ENCODE data around the gene PARP4. TPM values are rescaled to one million over a fixed set of nuclear protein-coding genes. Genes with fewer than 3 reads are reported as not detected.

The PARP4 gene
- polyA plus RNA-seq, 1 donor from 2014 or later, result 0.76 TPM

- Histone ChIP-seq H3K9me3 (ENCODE audit: low read length) (no peaks in the 10 kb centered on the region), H3F3A (ENCODE audit: insufficient read depth, low read length, poor library complexity, severe bottlenecking) (no peaks in the 10 kb centered on the region), H3K9me2 (ENCODE audit: insufficient read depth, low read length) (no peaks in the 10 kb centered on the region), H3K27ac (ENCODE audit: low read length) (no peak overlapping the region), H4K20me1 (ENCODE audit: insufficient read depth) (no peaks in the 10 kb centered on the region), H3K79me2 (replicated peaks; ENCODE audit: insufficient read depth, low read length) (no peaks in the 10 kb centered on the region), H3K36me3 (ENCODE audit: insufficient read depth, low read length) (no peaks in the 10 kb centered on the region), H3K4me2 (ENCODE audit: low read length) (no peak overlapping the region), H3K4me3 (ENCODE audit: low read length) (no peak overlapping the region), H2AFZ (ENCODE audit: low read depth, low read length) (no peak overlapping the region), H3K9ac (ENCODE audit: low read length) (no peak overlapping the region), H3K27me3 (ENCODE audit: insufficient read depth, low read depth, low read length) (peaks cover 16% of the 10 kb centered on the region)
- no peak for TF ChIP-seq MXI1 (conservative IDR thresholded peaks at IDR 0.05; ENCODE audit: poor library complexity, severe bottlenecking)
- no peak for TF ChIP-seq RAD21 (conservative IDR thresholded peaks at IDR 0.05)
- TF ChIP-seq SMC3 (conservative IDR thresholded peaks at IDR 0.05; ENCODE audit: poor library complexity), result no peak
- TF ChIP-seq REST (IDR thresholded peaks at IDR 0.05; ENCODE audit: borderline replicate concordance), result no peak
Measured at GRCh38 chr13:24516919-24517318, 4.3 kb upstream of the PARP4 start.

- H2AFZ ChIP-seq (ENCODE audit: low read depth, low read length), result peak overlapping the region; percentile 61
- no peaks in the 10 kb centered on the region for H3K9me3 ChIP-seq (ENCODE audit: low read length)
- peak overlapping the region; percentile 45 for H3K9ac ChIP-seq (ENCODE audit: low read length)
- H3K4me3 ChIP-seq (ENCODE audit: low read length), result peak overlapping the region; percentile 77
- H3K27me3 ChIP-seq (ENCODE audit: insufficient read depth, low read depth, low read length), result peaks cover 21% of the 10 kb centered on the region
- no peaks in the 10 kb centered on the region for H3K9me2 ChIP-seq (ENCODE audit: insufficient read depth, low read length)
- no peaks in the 10 kb centered on the region for H3K79me2 ChIP-seq (replicated peaks; ENCODE audit: insufficient read depth, low read length)
- H3F3A ChIP-seq (ENCODE audit: insufficient read depth, low read length, poor library complexity, severe bottlenecking), result no peaks in the 10 kb centered on the region
- no peaks in the 10 kb centered on the region for H3K36me3 ChIP-seq (ENCODE audit: insufficient read depth, low read length)
- H3K4me2 ChIP-seq (ENCODE audit: low read length), result peak overlapping the region; percentile 4
- no peaks in the 10 kb centered on the region for H4K20me1 ChIP-seq (ENCODE audit: insufficient read depth)
- no peak overlapping the region for H3K27ac ChIP-seq (ENCODE audit: low read length)
- TF ChIP-seq POLR2AphosphoS5 (IDR thresholded peaks at IDR 0.05), result no peak
- no peak for TF ChIP-seq CTCF (IDR thresholded peaks at IDR 0.05; ENCODE audit: poor library complexity, severe bottlenecking)
- TF ChIP-seq EP300 (conservative IDR thresholded peaks at IDR 0.05; ENCODE audit: poor library complexity, severe bottlenecking), result no peak
- no peak for TF ChIP-seq RAD21 (conservative IDR thresholded peaks at IDR 0.05)
- no peak for TF ChIP-seq REST (IDR thresholded peaks at IDR 0.05; ENCODE audit: borderline replicate concordance)
- TF ChIP-seq SMC3 (conservative IDR thresholded peaks at IDR 0.05; ENCODE audit: poor library complexity), result no peak
- no peak for TF ChIP-seq EZH2 (IDR thresholded peaks at IDR 0.05; ENCODE audit: borderline replicate concordance, insufficient read depth, low read length, poor library complexity, severe bottlenecking)
- no peak for TF ChIP-seq MXI1 (conservative IDR thresholded peaks at IDR 0.05; ENCODE audit: poor library complexity, severe bottlenecking)
- no peak for TF ChIP-seq TAF1 (IDR thresholded peaks at IDR 0.05; ENCODE audit: low read depth)
Measured at GRCh38 chr13:24512908-24513213, 283 bp upstream of the PARP4 start.

Measured in neural cell (in vitro differentiated cells).